Endothelial cell of umbilical vein (primary cell): ENCODE data around the gene RABIF. TPM values are rescaled to one million over a fixed set of nuclear protein-coding genes. Genes with fewer than 3 reads are reported as not detected.
"Not testable (repeated sequence)": the region's sequence is repeated elsewhere in the genome, so short reads cannot be mapped to it uniquely, and the experiment has no call there.

Experiments
- BruUV-seq: library from RNA; stranded (reverse); fragments of 400-500 nt; replicated peaks from 2 replicates; lab custom pipeline; 2021; lab: Mats Ljungman, UMichigan
- CTCF ChIA-PET: fragments of 300-600, 350-600 bp; sonication (Branson Sonifier 250); formaldehyde crosslinking; loops from one replicate; lab custom pipeline; 2021; ENCODE audit warnings: antibody characterized with exemption, inconsistent platforms; lab: Charles Lee
- POLR2A ChIA-PET: fragments of 300-600, 350-600 bp; sonication (Branson Sonifier 250); formaldehyde crosslinking; loops from one replicate; lab custom pipeline; 2021; ENCODE audit warnings: antibody characterized with exemption, inconsistent platforms; lab: Charles Lee
- DNase-seq: peaks from one replicate; pipeline ENCODE4 v3.0.0-alpha.2; 2011; ENCODE audit warnings: low read depth, low spot score
- FAIRE-seq: peaks from 2 replicates; lab custom pipeline; 2011; peaks lifted over from hg19 to GRCh38; lab: Jason Lieb, UNC
- H2AFZ ChIP-seq: 2 replicates; pipeline ENCODE4 v1.6.0; 2012; ENCODE audit warnings: low read depth, low read length, control low read depth, inconsistent platforms
- H3K27ac ChIP-seq: 2 replicates; pipeline ENCODE4 v1.5.1; 2011; ENCODE audit warnings: low read depth, mild to moderate bottlenecking, control low read depth, low read length, moderate library complexity; ENCODE audit not compliant: insufficient read depth
- H3K27me3 ChIP-seq, 2 experiments: 2 replicates each; pipeline versions ENCODE4 v1.6.0 to v1.6.1; 2011; ENCODE audit warnings: low read length in 2 of 2, mixed read lengths in 1 of 2; ENCODE audit not compliant: control insufficient read depth in 2 of 2, insufficient read depth in 2 of 2
- H3K36me3 ChIP-seq, 2 experiments: 2 replicates in 1 of 2; 3 replicates in 1 of 2; pipeline ENCODE4 v1.5.1; 2011; ENCODE audit warnings: low read length in 2 of 2, mild to moderate bottlenecking in 1 of 2, moderate library complexity in 1 of 2; ENCODE audit not compliant: control insufficient read depth in 2 of 2, insufficient read depth in 2 of 2; ENCODE audit errors: extremely low read depth in 1 of 2
- H3K4me1 ChIP-seq: 3 replicates; pipeline ENCODE4 v1.5.1; 2011; ENCODE audit warnings: mild to moderate bottlenecking, low read length; ENCODE audit not compliant: control insufficient read depth, insufficient read depth; ENCODE audit errors: extremely low read depth
- H3K4me2 ChIP-seq: 2 replicates; pipeline ENCODE4 v1.6.1; 2011; ENCODE audit warnings: low read length, control low read depth, mixed read lengths; ENCODE audit not compliant: insufficient read depth
- H3K4me3 ChIP-seq, 3 experiments: fragments of 200-600 bp in 1 of 3; sonication (generic), shearing (Covaris generic) in 1 of 3; replicated peaks in 1 of 3; 2 replicates each; pipeline ENCODE4 v1.5.1; 2011 to 2016; ENCODE audit warnings: control low read depth in 3 of 3, low read length in 3 of 3, mild to moderate bottlenecking in 2 of 3, inconsistent platforms in 1 of 3, low read depth in 1 of 3, moderate library complexity in 1 of 3; ENCODE audit not compliant: insufficient read depth in 1 of 3
- H3K79me2 ChIP-seq: 2 replicates; pipeline ENCODE4 v1.6.0; 2012; ENCODE audit warnings: low read length, inconsistent platforms; ENCODE audit not compliant: control insufficient read depth, insufficient read depth
- H3K9ac ChIP-seq: replicated peaks from 2 replicates; pipeline ENCODE3; 2011; ENCODE audit warnings: low read length, control low read depth; ENCODE audit not compliant: insufficient read depth; ENCODE audit errors: extremely low read depth
- H3K9me1 ChIP-seq: replicated peaks from 3 replicates; pipeline ENCODE4 v1.6.0; 2011; ENCODE audit warnings: mild to moderate bottlenecking, low read length; ENCODE audit not compliant: control insufficient read depth, insufficient read depth; ENCODE audit errors: extremely low read depth
- H3K9me3 ChIP-seq: replicated peaks from 2 replicates; pipeline ENCODE4 v1.5.1; 2012; ENCODE audit warnings: low read length, inconsistent platforms; ENCODE audit not compliant: control insufficient read depth, insufficient read depth
- H4K20me1 ChIP-seq: replicated peaks from 2 replicates; pipeline ENCODE3; 2011; ENCODE audit warnings: mild to moderate bottlenecking, low read length; ENCODE audit not compliant: control insufficient read depth, insufficient read depth; ENCODE audit errors: extremely low read depth
- CTCF ChIP-seq, 2 donors: IDR thresholded peaks; 1 replicate in 1 of 2; 2 replicates in 1 of 2; pipeline ENCODE4 v1.5.1; 2011; ENCODE audit warnings: low read length in 2 of 2, mild to moderate bottlenecking in 2 of 2, moderate library complexity in 2 of 2, control low read depth in 1 of 2, inconsistent platforms in 1 of 2, low read depth in 1 of 2; ENCODE audit not compliant: insufficient read depth in 1 of 2; ENCODE audit errors: extremely low read depth in 1 of 2
- EZH2 ChIP-seq: IDR thresholded peaks from 2 replicates; pipeline ENCODE4 v1.6.1; 2012; ENCODE audit warnings: borderline replicate concordance, low read depth, mild to moderate bottlenecking, moderate library complexity, low read length, inconsistent platforms; ENCODE audit not compliant: severe bottlenecking
- FOS ChIP-seq: IDR thresholded peaks from 2 replicates; pipeline ENCODE4 v1.6.1; 2011; ENCODE audit warnings: mild to moderate bottlenecking, low read length, moderate library complexity, borderline replicate concordance; ENCODE audit not compliant: insufficient read depth
- GATA2 ChIP-seq: IDR thresholded peaks from 2 replicates; pipeline ENCODE4 v1.7.0; 2011; ENCODE audit warnings: low read depth, mild to moderate bottlenecking, moderate library complexity, mixed read lengths, low read length; ENCODE audit not compliant: insufficient read length, insufficient read depth
- JUN ChIP-seq: IDR thresholded peaks from 2 replicates; pipeline ENCODE4 v1.6.1; 2011; ENCODE audit warnings: borderline replicate concordance, low read depth; ENCODE audit not compliant: insufficient read length, insufficient read depth
- MAX ChIP-seq: IDR thresholded peaks from 2 replicates; pipeline ENCODE4 v1.6.1; 2011; ENCODE audit not compliant: insufficient read depth, insufficient read length
- MYC ChIP-seq: IDR thresholded peaks from one replicate; pipeline ENCODE4 v1.6.1; 2011; ENCODE audit warnings: mild to moderate bottlenecking, low read depth, low read length
- POLR2A ChIP-seq: IDR thresholded peaks from 2 replicates; pipeline ENCODE4 v1.6.1; 2012; ENCODE audit warnings: low read depth, mild to moderate bottlenecking, control low read depth, low read length
- POLR2AphosphoS5 ChIP-seq: IDR thresholded peaks from 2 replicates; pipeline ENCODE4 v1.6.1; 2012; ENCODE audit warnings: low read depth, mild to moderate bottlenecking, control low read depth, low read length, moderate library complexity; ENCODE audit not compliant: insufficient read depth
- dilution Hi-C: fragments of 300-500 bp; cut with MboI; formaldehyde crosslinking; loops from one replicate; pipeline ENCODE4 v1.15.0; 2019; ENCODE audit warnings: low sequenced_read_pairs; ENCODE audit not compliant: extremely low pct_ligation_motif_present
- intact Hi-C: fragments of 100-400 bp; cut with micrococcal nuclease; formaldehyde crosslinking; loops from one replicate; pipeline ENCODE4 v1.10.0; 2022
- polyA plus RNA-seq, 4 experiments: library from polyadenylated mRNA; depleted of rRNA in 3 of 4; stranded (reverse) in 3 of 4; unstranded in 1 of 4; fragments of >200 nt; gene quantifications; 2 replicates each; pipeline versions ENCODE4 v1.2.1 to v1.2.3, GENCODE V29; 2011 to 2012; ENCODE audit warnings: missing spikeins in 1 of 4
- total RNA-seq: library from RNA; stranded (reverse); gene quantifications from 2 replicates; pipeline ENCODE4 v1.2.3, GENCODE V29; 2021

The RABIF gene
- total and polyA plus RNA-seq, 2 donors (not counting 3 experiments of a cell fraction or from before 2014, with no cell fraction given), result 15.8 to 17.1 TPM

- TF ChIP-seq MAX, result no peak
- no peak for TF ChIP-seq FOS
- TF ChIP-seq MYC, result no peak
- no peak for TF ChIP-seq POLR2AphosphoS5
- no peak for TF ChIP-seq JUN
- TF ChIP-seq POLR2A, result no peak
- TF ChIP-seq CTCF (IDR thresholded peaks at IDR 0.05; ENCODE audit: extremely low read depth in 1 of 2, insufficient read depth in 1 of 2, low read depth in 1 of 2, low read length in 2 of 2), result no peak
- TF ChIP-seq EZH2, result no peak
- no peak for TF ChIP-seq GATA2
- H3K36me3 ChIP-seq, result peaks cover 8 to 9% of the 10 kb centered on the region in 2 experiments
- no peaks in the 10 kb centered on the region for H3K79me2 ChIP-seq
- no peaks in the 10 kb centered on the region for H3K9me3 ChIP-seq
- intact Hi-C loops, result no loop called here
- CTCF ChIA-PET, result no interaction called here
- FAIRE-seq, result no peak
- POLR2A ChIA-PET, result no interaction called here
- H3K27ac ChIP-seq, result no peak overlapping the region
- H3K27me3 ChIP-seq, result no peaks in the 10 kb centered on the region
- dilution Hi-C loops, result no loop called here
- H3K9ac ChIP-seq, result no peak overlapping the region
- H3K9me1 ChIP-seq, result no peaks in the 10 kb centered on the region
- no peak overlapping the region for H2AFZ ChIP-seq
- H3K4me1 ChIP-seq, result no peaks in the 10 kb centered on the region
- H3K4me3 ChIP-seq, result no peak overlapping the region
- no peak for DNase-seq
- BruUV-seq, result no TSS peak
- H3K4me2 ChIP-seq, result no peak overlapping the region
- no peaks in the 10 kb centered on the region for H4K20me1 ChIP-seq
Observed at GRCh38 chr1:202905331-202905730, 16.4 kb upstream of the RABIF start.

- H3K4me2 ChIP-seq, H4K20me1 ChIP-seq, dilution Hi-C loops, H3K27ac ChIP-seq, H3K9me3 ChIP-seq, H2AFZ ChIP-seq, H3K27me3 ChIP-seq, CTCF ChIA-PET, H3K4me3 ChIP-seq, POLR2A ChIA-PET, H3K9ac ChIP-seq, H3K9me1 ChIP-seq, intact Hi-C loops, H3K4me1 ChIP-seq, H3K36me3 ChIP-seq, FAIRE-seq, DNase-seq, H3K79me2 ChIP-seq, BruUV-seq: not testable (repeated sequence)
Observed at GRCh38 chr1:202903808-202904207, 14.9 kb upstream of the RABIF start.
